Upper lobe of right lung (tissue), 1 donor: ENCODE results near the gene UNC5A. TPM values are rescaled to one million over a fixed set of nuclear protein-coding genes. Genes with fewer than 3 reads are reported as not detected.

ENCODE experiments used
- ATAC-seq: fragments of 200-7000 bp; cut with Tn5 transposase; one replicate; pipeline ENCODE4 v1.9.1; 2020; ENCODE audit warnings: mild to moderate bottlenecking, moderate library complexity
- DNase-seq: peaks from one replicate; pipeline ENCODE4 v3.0.0-alpha.2; 2020
- H3K27ac ChIP-seq: fragments of 200-600 bp; one replicate; pipeline ENCODE4 v1.8.0; 2022
- H3K27me3 ChIP-seq: fragments of 200-600 bp; one replicate; pipeline ENCODE4 v1.8.0; 2022; ENCODE audit warnings: mild to moderate bottlenecking
- H3K36me3 ChIP-seq: fragments of 200-600 bp; one replicate; pipeline ENCODE4 v1.8.0; 2022
- H3K4me1 ChIP-seq: fragments of 200-600 bp; one replicate; pipeline ENCODE4 v1.8.0; 2022
- H3K4me3 ChIP-seq: fragments of 200-600 bp; one replicate; pipeline ENCODE4 v1.8.0; 2022; ENCODE audit warnings: mild to moderate bottlenecking
- H3K9me3 ChIP-seq: fragments of 200-600 bp; one replicate; pipeline ENCODE4 v1.8.0; 2022
- CTCF ChIP-seq: fragments of 200-600 bp; IDR thresholded peaks from one replicate; pipeline ENCODE4 v1.8.0; 2022; ENCODE audit warnings: antibody characterized with exemption
- intact Hi-C: fragments of 100-400 bp; cut with DNase I; formaldehyde crosslinking; loops from one replicate; pipeline ENCODE4 v1.11.0; 2022
- total RNA-seq: library from RNA; stranded (reverse); fragmentation: NEBNext Ultra II Directional; extraction: Animal tissue kit (Norgen Biotek cat#: 25700); gene quantifications from one replicate; pipeline ENCODE4 v1.2.1, GENCODE V29; 2021
- donor health status: DM: no; HTN: yes; CAD: no; lungs with severe emphysema.

Gene UNC5A
- total RNA-seq, 1 donor from 2014 or later, result 0.46 TPM

GRCh38 chr5:176886336-176887251, 76.2 kb downstream of the UNC5A start:
- Histone ChIP-seq H3K36me3 (no peaks in the 10 kb centered on the region), H3K27ac (no peak overlapping the region), H3K27me3 (no peaks in the 10 kb centered on the region), H3K4me3 (no peak overlapping the region), H3K4me1 (no peaks in the 10 kb centered on the region), H3K9me3 (no peaks in the 10 kb centered on the region)
- no peak for ATAC-seq
- TF ChIP-seq CTCF, result no peak
- no peak for DNase-seq
- intact Hi-C loops, result no loop called here

GRCh38 chr5:176887252-176887849, 77.0 kb downstream of the UNC5A start:
- no peaks in the 10 kb centered on the region for H3K4me1 ChIP-seq
- no peaks in the 10 kb centered on the region for H3K27me3 ChIP-seq
- intact Hi-C loops, result no loop called here
- no peak overlapping the region for H3K4me3 ChIP-seq
- DNase-seq (peak; percentile 60), ATAC-seq (no peak)
- TF ChIP-seq CTCF, result no peak
- no peaks in the 10 kb centered on the region for H3K9me3 ChIP-seq
- H3K27ac ChIP-seq, result no peak overlapping the region
- H3K36me3 ChIP-seq, result no peaks in the 10 kb centered on the region

- no peak for TF ChIP-seq CTCF
- intact Hi-C loops, result no loop called here
- ATAC-seq (no peak), DNase-seq (no peak)
- H3K4me3 ChIP-seq, result no peak overlapping the region
- no peaks in the 10 kb centered on the region for H3K36me3 ChIP-seq
- no peak overlapping the region for H3K27ac ChIP-seq
- no peaks in the 10 kb centered on the region for H3K27me3 ChIP-seq
- H3K9me3 ChIP-seq, result no peaks in the 10 kb centered on the region
- no peaks in the 10 kb centered on the region for H3K4me1 ChIP-seq
Observed at GRCh38 chr5:176888016-176888864, 77.9 kb downstream of the UNC5A start.

- no peak for DNase-seq
- no peaks in the 10 kb centered on the region for H3K4me1 ChIP-seq
- H3K36me3 ChIP-seq, result no peaks in the 10 kb centered on the region
- intact Hi-C loops, result no loop called here
- TF ChIP-seq CTCF, result no peak
- no peaks in the 10 kb centered on the region for H3K27me3 ChIP-seq
- ATAC-seq, result no peak
- no peak overlapping the region for H3K4me3 ChIP-seq
- no peak overlapping the region for H3K27ac ChIP-seq
- no peaks in the 10 kb centered on the region for H3K9me3 ChIP-seq
Observed at GRCh38 chr5:176888865-176889165, 78.5 kb downstream of the UNC5A start.

GRCh38 chr5:176889321-176890280, 79.2 kb downstream of the UNC5A start:
- no peak for DNase-seq
- no peaks in the 10 kb centered on the region for H3K36me3 ChIP-seq
- H3K4me1 ChIP-seq, result no peaks in the 10 kb centered on the region
- no peak overlapping the region for H3K4me3 ChIP-seq
- no peak overlapping the region for H3K27ac ChIP-seq
- ATAC-seq, result no peak
- no peaks in the 10 kb centered on the region for H3K9me3 ChIP-seq
- no peak for TF ChIP-seq CTCF
- intact Hi-C loops, result no loop called here
- no peaks in the 10 kb centered on the region for H3K27me3 ChIP-seq
